Neutrophil (primary cell): Measurements from ENCODE around the gene COPZ2.

ENCODE experiments used
- H3K27ac ChIP-seq: fragments of 200-600 bp; sonication (generic); 2 replicates; pipeline ENCODE4 v1.5.1; 2016; ENCODE audit warnings: mild to moderate bottlenecking, moderate library complexity
- H3K27me3 ChIP-seq: fragments of 200-600 bp; sonication (generic); 2 replicates; pipeline ENCODE4 v1.6.0; 2016; ENCODE audit warnings: mild to moderate bottlenecking
- H3K36me3 ChIP-seq: fragments of 200-600 bp; sonication (generic); 2 replicates; pipeline ENCODE4 v1.5.1; 2017
- H3K4me1 ChIP-seq, 2 experiments: fragments of 200-600 bp in 1 of 2; sonication (generic) in 1 of 2; 1 replicate in 1 of 2; 2 replicates in 1 of 2; pipeline versions ENCODE4 v1.5.1 to v1.6.1; 2013 to 2016; ENCODE audit warnings: low read depth in 1 of 2, low read length in 1 of 2, mild to moderate bottlenecking in 1 of 2, moderate library complexity in 1 of 2; ENCODE audit not compliant: control insufficient read depth in 1 of 2, insufficient read depth in 1 of 2
- H3K4me3 ChIP-seq, 2 experiments: fragments of 200-600 bp in 1 of 2; sonication (generic) in 1 of 2; 1 replicate in 1 of 2; 2 replicates in 1 of 2; pipeline ENCODE4 v1.5.1; 2013 to 2016; ENCODE audit warnings: low read depth in 1 of 2, low read length in 1 of 2, mild to moderate bottlenecking in 1 of 2, moderate library complexity in 1 of 2
- H3K9me3 ChIP-seq: fragments of 200-600 bp; sonication (generic); 2 replicates; pipeline ENCODE4 v1.5.1; 2016
- CTCF ChIP-seq: fragments of 200-600 bp; sonication (generic); IDR thresholded peaks from 2 replicates; pipeline ENCODE4 v1.5.1; 2016; ENCODE audit warnings: antibody characterized with exemption

Gene COPZ2

GRCh38 chr17:48048384-48049126 is 11.0 kb upstream of the COPZ2 start:
- Histone ChIP-seq H3K27ac (peak overlapping the region; percentile 98), H3K9me3 (no peaks in the 10 kb centered on the region), H3K27me3 (peaks cover 5% of the 10 kb centered on the region), H3K4me3 (peak overlapping the region; percentile 84 to 96), H3K4me1 (peaks cover 23 to 29% of the 10 kb centered on the region in 2 experiments), H3K36me3 (peaks cover 32% of the 10 kb centered on the region)
- TF ChIP-seq CTCF = no peak

GRCh38 chr17:48047741-48048383 is 10.3 kb upstream of the COPZ2 start, which contains the start of gene NFE2L1:
Gene NFE2L1 (plus strand): TSS chr17:48048359. CDS start chr17:48051119, 2,760 bp downstream.
- Histone ChIP-seq H3K9me3 (no peaks in the 10 kb centered on the region), H3K27me3 (peaks cover 12% of the 10 kb centered on the region), H3K27ac (peak within 1 kb of the TSS; percentile 98), H3K36me3 (peaks cover 25% of the 10 kb centered on the region), H3K4me1 (peaks cover 23 to 29% of the 10 kb centered on the region in 2 experiments), H3K4me3 (peak within 1 kb of the TSS; percentile 84 to 96)
- TF ChIP-seq CTCF = peak; percentile 38

GRCh38 chr17:48047113-48047740 is 9.6 kb upstream of the COPZ2 start:
- Histone ChIP-seq H3K27me3 (peaks cover 18% of the 10 kb centered on the region), H3K4me1 (peaks cover 23 to 26% of the 10 kb centered on the region in 2 experiments), H3K36me3 (peaks cover 18% of the 10 kb centered on the region), H3K9me3 (no peaks in the 10 kb centered on the region), H3K4me3 (peak overlapping the region; percentile 84 to 96), H3K27ac (peak overlapping the region; percentile 98)
- no peak for TF ChIP-seq CTCF

- Histone ChIP-seq H3K27ac (no peak overlapping the region), H3K4me1 (peaks cover 23 to 26% of the 10 kb centered on the region in 2 experiments), H3K4me3 (no peak overlapping the region), H3K27me3 (peaks cover 25% of the 10 kb centered on the region), H3K36me3 (peaks cover 9% of the 10 kb centered on the region), H3K9me3 (no peaks in the 10 kb centered on the region)
- no peak for TF ChIP-seq CTCF
These were observed 8.7 kb upstream of the COPZ2 start for GRCh38 chr17:48046296-48046695.

GRCh38 chr17:48045316-48046001 is 7.9 kb upstream of the COPZ2 start:
- Histone ChIP-seq H3K9me3 (no peaks in the 10 kb centered on the region), H3K4me3 (no peak overlapping the region), H3K27me3 (peaks cover 33% of the 10 kb centered on the region), H3K36me3 (peaks cover under 1% of the 10 kb centered on the region), H3K27ac (no peak overlapping the region), H3K4me1 (peaks cover 23 to 26% of the 10 kb centered on the region in 2 experiments)
- TF ChIP-seq CTCF = no peak
